ENCODE measurements around the gene IL1RAPL1.

DNA sequence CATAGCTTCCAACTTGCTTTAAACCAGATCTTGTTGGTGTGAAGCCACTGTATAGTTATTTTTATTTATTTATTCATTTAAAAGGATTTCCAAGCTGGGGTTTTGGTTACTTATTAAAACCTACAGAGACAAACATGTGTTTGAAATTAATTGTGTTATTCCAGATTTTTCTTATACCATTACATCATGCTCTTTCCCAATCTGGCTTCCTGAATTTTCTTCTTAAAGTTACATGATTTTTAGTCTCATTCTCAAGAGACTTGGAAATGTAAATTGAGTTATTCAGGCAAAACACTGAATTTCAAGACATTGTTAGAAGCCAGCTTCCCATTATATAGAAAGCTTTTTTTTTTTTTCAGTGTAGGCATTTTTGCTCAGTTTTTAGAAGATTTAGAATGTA, 381.9 kb downstream of the IL1RAPL1 start:
- no peak for TF ChIP-seq GATA2 (IDR thresholded peaks at IDR 0.05; ENCODE audit: low read depth, low read length)
- no peak for TF ChIP-seq GATA3 (IDR thresholded peaks at IDR 0.05; ENCODE audit: low read depth, low read length)
